ENCODE data around the gene MFRP.
A peak's percentile ranks its signal among the peaks of the same experiment; 100 is the strongest.
"Not testable (repeated sequence)": the region's sequence is repeated elsewhere in the genome, so short reads cannot be mapped to it uniquely, and the experiment has no call there.

The MFRP gene

GRCh38 chr11:119346605-119347004 lies at the start of gene MFRP:
Gene MFRP (minus strand): TSS chr11:119346705. CDS start chr11:119346513, 192 bp downstream.
- DNase-seq: no peak

DNA sequence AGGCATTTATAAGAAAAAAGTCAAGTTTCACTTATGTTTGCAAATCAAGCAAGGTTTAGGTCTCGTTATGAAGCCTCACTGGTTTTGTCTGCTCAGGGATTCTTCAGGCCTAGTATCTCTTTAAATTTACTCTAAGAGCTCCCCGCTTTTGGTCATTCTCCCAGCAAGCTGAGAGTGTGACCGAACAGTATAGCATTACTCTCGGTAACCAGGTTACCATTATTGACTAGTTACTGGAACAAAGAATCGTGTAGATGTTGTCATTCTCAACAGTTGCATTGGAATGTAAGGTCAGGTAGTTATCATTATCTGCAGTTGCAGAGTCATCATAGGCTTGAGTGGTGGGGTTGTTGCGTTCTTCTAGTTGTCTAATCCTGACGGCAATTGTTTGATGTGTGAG lies 44.8 kb upstream of the MFRP start:
- DNase-seq: no peak

- DNase-seq: no peak
Observed at GRCh38 chr11:119389611-119390254, 43.2 kb upstream of the MFRP start.

- no peak for DNase-seq
Observed at GRCh38 chr11:119388103-119388502, 41.6 kb upstream of the MFRP start.

GRCh38 chr11:119384332-119384731 lies 37.8 kb upstream of the MFRP start:
- no peak for DNase-seq

DNA sequence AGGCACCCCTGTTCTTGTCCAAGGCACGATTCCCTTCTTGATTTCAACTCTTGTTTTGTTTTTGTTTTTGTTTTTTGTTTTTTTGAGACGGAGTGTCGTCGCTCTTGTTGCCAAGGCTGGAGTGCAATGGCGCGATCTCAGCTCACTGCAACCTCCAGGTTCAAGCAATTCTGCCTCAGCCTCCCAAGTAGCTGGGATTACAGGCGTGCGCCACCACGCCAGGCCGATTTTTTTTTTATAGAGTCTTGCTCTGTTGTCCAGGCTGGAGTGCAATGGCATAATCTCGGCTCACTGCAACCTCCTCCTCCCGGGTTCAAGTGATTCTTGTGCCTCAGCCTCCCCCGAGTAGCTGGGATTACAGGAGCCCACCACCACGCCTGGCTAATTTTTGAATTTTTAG lies 36.0 kb upstream of the MFRP start:
- not testable (repeated sequence) for DNase-seq

- no peak for DNase-seq
Observed at GRCh38 chr11:119382101-119382500, 35.6 kb upstream of the MFRP start.

DNA sequence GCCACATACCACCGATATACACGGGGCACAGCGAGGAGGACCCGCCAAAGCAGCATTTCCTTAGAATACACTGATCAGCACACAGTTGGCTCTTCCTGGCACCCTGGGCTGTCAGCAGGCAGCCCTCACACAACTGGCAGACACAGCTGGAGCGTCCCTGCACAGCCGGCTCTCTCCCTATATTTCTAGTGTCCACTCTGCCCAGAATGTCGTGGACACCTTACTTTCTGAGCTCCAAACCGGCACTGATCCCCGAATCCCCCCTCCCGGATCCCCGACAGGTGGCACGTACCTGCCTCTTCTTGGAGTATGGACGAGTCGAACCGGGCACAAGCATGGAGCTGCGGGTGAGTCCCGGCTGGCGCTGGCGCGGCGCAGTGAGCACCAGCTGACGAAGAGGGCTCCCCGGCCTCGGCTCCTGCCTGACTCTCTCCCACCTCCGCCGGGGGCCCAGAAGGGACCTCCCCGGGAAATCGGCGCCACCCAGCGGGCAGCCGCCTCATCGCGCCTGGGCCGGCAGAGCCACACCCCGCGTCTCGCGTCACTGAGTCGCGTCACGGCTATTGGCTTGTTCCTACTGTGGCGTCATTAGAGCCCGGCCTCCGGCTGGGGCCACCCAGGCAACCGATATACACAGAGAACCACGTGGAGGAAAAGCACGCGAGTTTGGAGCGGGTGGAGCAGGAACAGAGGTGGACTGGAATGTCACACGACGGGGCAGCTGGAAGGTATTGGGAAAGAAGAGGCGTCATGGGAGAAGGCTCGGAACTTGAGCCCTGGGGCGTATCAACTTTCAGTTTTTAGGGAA lies 34.9 kb upstream of the MFRP start, which contains the start of gene USP2:
USP2 (minus strand) TSS at position 510 of the 808 bp plus-strand sequence. CDS start 8,210 bp downstream, outside the sequence.
- DNase-seq: peak; percentile 86

GRCh38 chr11:119380827-119381180 lies 34.3 kb upstream of the MFRP start:
- no peak for DNase-seq

- DNase-seq: no peak
Observed at GRCh38 chr11:119380160-119380826, 33.8 kb upstream of the MFRP start.

- DNase-seq: no peak
Observed at GRCh38 chr11:119378851-119379465, 32.5 kb upstream of the MFRP start.

DNA sequence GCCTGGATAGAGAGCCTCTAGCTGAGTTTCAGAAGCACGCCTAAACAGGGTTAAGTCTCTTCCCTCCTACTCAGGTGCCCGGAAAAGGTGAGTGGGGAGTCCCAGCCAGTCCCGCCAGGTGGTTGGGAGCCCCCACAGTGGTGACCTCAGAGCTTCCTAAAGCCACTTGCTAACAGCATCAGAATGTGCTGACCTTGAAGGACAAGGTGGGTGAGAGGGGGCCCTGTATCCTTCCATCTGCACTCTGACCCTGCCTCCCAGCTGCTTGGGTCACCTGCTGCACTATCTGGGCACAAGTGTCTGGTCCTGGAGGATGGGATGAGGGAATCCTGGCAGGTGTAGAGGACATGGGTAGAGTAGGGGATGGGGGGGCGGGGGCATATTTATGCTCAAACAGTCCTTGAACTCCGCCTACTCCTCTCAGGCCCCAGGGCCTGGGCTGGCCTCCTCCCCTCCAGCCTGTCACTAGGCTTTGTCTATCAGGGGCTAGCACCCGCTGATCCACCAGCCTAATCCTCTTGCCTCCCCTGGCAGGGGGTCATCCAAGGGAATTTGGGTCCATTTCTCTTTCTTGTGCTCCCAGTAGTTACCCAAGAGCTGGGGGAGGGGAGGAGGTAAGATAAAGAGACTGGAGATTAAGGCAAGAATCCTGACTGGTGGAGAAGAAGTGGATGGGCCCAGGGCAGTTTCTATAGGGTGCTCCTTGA lies 31.6 kb upstream of the MFRP start:
- DNase-seq: no peak

- no peak for DNase-seq
Observed at GRCh38 chr11:119377112-119377901, 30.8 kb upstream of the MFRP start.

GRCh38 chr11:119376197-119376847 lies 29.8 kb upstream of the MFRP start:
- no peak for DNase-seq

DNA sequence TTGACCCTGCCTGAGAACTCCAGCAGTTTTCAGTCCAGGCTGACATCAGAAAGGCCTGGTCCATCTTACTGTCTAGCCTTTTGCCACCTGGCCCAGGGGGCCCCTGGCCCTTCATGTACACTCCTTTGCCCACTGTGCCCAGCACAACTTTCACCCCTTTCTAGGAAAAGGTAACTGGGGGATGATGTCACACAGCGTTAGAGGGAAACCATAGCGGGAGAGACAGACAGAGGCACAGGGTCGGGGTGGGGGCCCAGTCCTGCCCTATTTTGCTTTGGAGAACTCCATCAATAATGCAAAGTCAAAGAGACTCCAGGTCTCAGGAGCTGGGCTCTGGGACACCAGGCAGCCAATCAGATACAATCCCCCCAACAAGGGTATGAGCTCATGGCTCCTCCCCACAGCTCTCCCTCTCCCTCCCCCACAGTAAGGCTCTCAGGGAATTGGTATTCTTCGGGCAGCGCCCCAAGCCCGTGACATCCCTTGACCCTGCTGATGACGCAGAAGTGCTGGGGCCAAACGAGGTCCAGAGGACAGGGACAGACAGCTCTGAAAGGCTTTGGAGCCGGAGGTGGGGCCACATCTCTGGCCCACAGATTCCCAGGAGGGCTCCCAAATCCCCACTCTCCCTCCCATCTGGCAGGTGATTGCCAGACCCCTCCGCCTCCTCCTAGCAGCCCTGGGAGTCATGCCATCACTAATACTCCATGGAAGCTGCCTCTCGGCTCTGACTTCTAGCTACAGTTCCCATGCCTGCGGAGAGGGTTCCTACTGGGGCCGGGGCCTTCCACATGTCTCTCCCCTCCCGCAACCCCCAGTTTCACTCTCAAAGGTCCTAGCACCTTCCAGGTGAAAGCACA lies 29.1 kb upstream of the MFRP start:
- DNase-seq: no peak

- DNase-seq: no peak
Observed at GRCh38 chr11:119374632-119375336, 28.3 kb upstream of the MFRP start.

DNA sequence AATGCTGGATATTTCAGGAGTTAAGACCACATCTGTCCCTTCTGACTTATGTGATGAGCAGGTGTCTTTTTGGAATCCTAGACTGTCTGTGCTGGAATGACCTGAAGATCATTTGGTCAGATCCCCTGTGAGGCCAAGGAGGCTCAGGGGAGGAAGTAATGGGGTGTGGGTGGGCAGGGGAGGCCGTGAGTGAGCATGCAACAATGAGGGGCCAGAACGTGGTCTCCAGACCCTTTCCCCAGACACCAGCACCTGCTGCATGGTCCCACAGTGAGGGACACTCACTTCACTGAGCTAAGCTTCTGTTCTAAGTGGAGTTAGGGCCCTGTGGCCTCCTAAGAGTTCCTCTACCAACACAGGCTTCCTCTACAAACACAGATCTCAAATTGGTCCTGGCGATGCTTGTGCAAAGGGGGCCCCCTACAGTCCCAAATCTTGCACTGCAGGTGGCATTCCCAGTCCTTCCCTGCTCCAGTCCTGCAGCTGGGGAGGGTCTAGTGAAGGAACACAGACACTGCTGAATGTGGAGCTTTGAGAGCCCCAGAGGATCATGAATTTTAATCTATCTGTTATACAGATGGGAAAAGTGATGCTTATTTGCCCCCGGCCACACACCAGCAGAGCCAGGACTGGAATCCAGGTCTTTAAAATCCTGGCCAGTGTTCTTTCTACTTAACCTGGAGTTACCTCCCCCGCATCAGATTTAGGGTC lies 27.6 kb upstream of the MFRP start:
- peak; percentile 30 for DNase-seq

DNA sequence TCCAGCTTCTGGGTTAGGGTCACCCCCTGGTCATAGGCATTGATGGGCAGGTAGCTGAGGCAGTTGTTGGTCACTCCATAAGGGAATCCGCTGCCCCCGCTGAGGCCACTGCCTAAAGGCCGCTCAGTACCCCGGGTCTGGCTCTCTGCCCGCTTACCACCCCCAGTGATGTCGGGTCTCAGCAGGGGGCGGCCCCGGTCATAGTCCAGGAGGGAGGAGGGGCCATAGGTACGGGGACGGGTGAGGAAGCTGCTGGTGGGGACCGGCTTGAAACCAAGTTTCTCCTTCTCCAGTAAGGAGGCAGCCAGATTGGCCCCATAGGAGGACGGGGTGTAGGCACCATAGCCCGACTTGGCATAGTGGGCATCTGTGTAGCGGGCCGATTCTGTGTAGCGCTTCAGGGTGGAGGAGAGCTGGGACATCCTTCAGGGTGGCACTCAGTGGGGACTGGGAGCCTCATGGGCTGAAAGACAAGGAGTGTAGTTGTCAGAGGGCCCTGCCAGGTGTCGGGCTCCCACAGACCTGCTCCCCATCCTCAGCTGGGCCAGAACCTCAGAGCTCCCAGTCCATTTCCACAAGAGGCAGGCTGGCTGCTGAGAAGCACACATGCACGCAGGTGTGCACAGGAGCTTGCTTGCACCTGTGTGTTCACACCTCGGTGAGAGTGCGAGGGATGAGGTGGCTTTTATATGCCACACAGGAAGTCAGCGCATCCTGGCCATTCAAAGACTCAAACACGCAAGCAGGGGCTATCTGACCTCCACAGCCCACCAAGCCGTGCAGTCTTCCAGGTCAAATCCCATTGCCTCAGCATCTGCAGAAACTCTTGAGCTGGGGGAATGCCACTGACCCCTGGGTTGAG lies 26.8 kb upstream of the MFRP start:
- DNase-seq: no peak
